Psoas muscle (tissue), 8 donors: ENCODE data around the gene COX18. TPM values are rescaled to one million over a fixed set of nuclear protein-coding genes. Genes with fewer than 3 reads are reported as not detected.

Source experiments
- ATAC-seq, 4 donors: fragments of 200-7000 bp; cut with Tn5 transposase; one replicate each; pipeline ENCODE4 v1.9.1; 2020; ENCODE audit warnings: moderate library complexity in 3 of 4, mild to moderate bottlenecking in 2 of 4
- DNase-seq, 2 donors: peaks; one replicate each; pipeline ENCODE4 v3.0.0-alpha.2; 2020
- H3K27ac ChIP-seq: fragments of 200-600 bp; one replicate; pipeline ENCODE4 v1.8.0; 2022
- H3K27me3 ChIP-seq, 3 donors: fragments of 200-600 bp in 1 of 3; one replicate each; pipeline versions ENCODE4 v1.6.1 to v1.8.0; 2013 to 2022; ENCODE audit warnings: low read length in 2 of 3, mild to moderate bottlenecking in 2 of 3, moderate library complexity in 1 of 3; ENCODE audit not compliant: insufficient read depth in 3 of 3
- H3K36me3 ChIP-seq, 2 donors: fragments of 200-600 bp in 1 of 2; one replicate each; pipeline versions ENCODE4 v1.6.1 to v1.8.0; 2013 to 2022; ENCODE audit warnings: low read depth in 1 of 2, mild to moderate bottlenecking in 1 of 2, moderate library complexity in 1 of 2; ENCODE audit not compliant: insufficient read depth in 1 of 2
- H3K4me1 ChIP-seq: fragments of 200-600 bp; one replicate; pipeline ENCODE4 v1.8.0; 2022
- H3K4me3 ChIP-seq: fragments of 200-600 bp; one replicate; pipeline ENCODE4 v1.8.0; 2022; ENCODE audit warnings: mild to moderate bottlenecking
- H3K9me3 ChIP-seq: fragments of 200-600 bp; one replicate; pipeline ENCODE4 v1.8.0; 2022
- CTCF ChIP-seq: fragments of 200-600 bp; IDR thresholded peaks from one replicate; pipeline ENCODE4 v1.8.0; 2022; ENCODE audit warnings: antibody characterized with exemption
- WGBS, 3 donors: extraction: QIAGEN DNeasy Blood & Tissue Kit; methylation state at CpG; one replicate each; pipeline versions ENCODE4 v1.1.6 to v1.1.7; 2013; 5-methylcytosine and 5-hydroxymethylcytosine counted together
- intact Hi-C, 2 donors: fragments of 100-400 bp; cut with DNase I; formaldehyde crosslinking; loops; one replicate each; pipeline versions ENCODE4 v1.11.0 to v1.14.2; 2022
- long read RNA-seq, 2 donors: library from polyadenylated mRNA; unstranded; transcript quantifications; one replicate each; pipeline ENCODE4 v2.0.0, GENCODE V29; 2021
- polyA plus RNA-seq, 3 donors: library from polyadenylated mRNA; stranded (reverse); fragments of 200-250 nt; gene quantifications; one replicate each; pipeline ENCODE4 v1.2.3, GENCODE V29; 2013
- total RNA-seq, 4 donors: library from RNA; stranded (reverse); fragmentation: NEBNext Ultra II Directional in 2 of 4; extraction: Animal tissue kit (Norgen Biotek cat#: 25700) in 2 of 4; gene quantifications; one replicate each; pipeline versions ENCODE4 v1.2.1 to v1.2.4, GENCODE V29; 2021 to 2023
- donor health status: healthy with polysubstance abuse.
- donor health status: DM: no; HTN: no; CAD: no; lungs with moderate emphysema.
- donor health status: Bipolar disorder and iron deficiency.
- donor health status: healthy.
- donor health status: DM: yes; HTN: yes; CAD: no.
- donor health status: DM: no; HTN: no; CAD: no.
- donor health status: DM: no; HTN: no; CAD: no.
- donor health status: DM: yes; HTN: yes; CAD: no.

COX18 gene
- total RNA-seq (1 to 10 TPM; 5.8 to 9.2 (median 9.0) TPM), polyA plus RNA-seq (10 to 100 TPM in 1 of 3 donors, 1 to 10 TPM in 2; 5.2 to 16.5 (median 6.2) TPM)
- long read RNA-seq, donor 1, result 0 reads
- long read RNA-seq, donor 2, partial matches to known transcripts, result 1 of 4 reads
- long read RNA-seq, donor 2, other reads (novel, unspliced or antisense), result 1 of 4 reads

GRCh38 chr4:73069338-73070073 lies at the start of gene COX18:
COX18 (minus strand) TSS chr4:73069716; CDS start chr4:73069649, 67 bp downstream.
- TF ChIP-seq CTCF, result no peak
- ATAC-seq (peak; percentile 92 to 97 (median 94)), DNase-seq (peak; percentile 97 to 99)
- H3K36me3 ChIP-seq, result peaks cover 2 to 42% of the 10 kb centered on the region in 2 donors
- H3K27ac ChIP-seq, result peak within 1 kb of the TSS; percentile 96
- 0 to 1% (median 0%) methylated on average over 62 of the region's 62 CpGs for WGBS, 3 donors
- no peaks in the 10 kb centered on the region for H3K9me3 ChIP-seq
- H3K4me3 ChIP-seq, result peak within 1 kb of the TSS; percentile 89
- H3K27me3 ChIP-seq, result no peaks in the 10 kb centered on the region
- intact Hi-C loops, result loop anchor here (1.0 to 10.0 kb wide), 3 partner anchors 189 to 1085 kb away; partner anchors contain the start of genes ANKRD17 (in 1 of the 2) and MTHFD2L (in 1 of the 2)
- peaks cover 8% of the 10 kb centered on the region for H3K4me1 ChIP-seq

- WGBS, 3 donors, result 95 to 97% (median 97%) methylated on average over 4 of the region's 4 CpGs
- no peak overlapping the region for H3K27ac ChIP-seq
- intact Hi-C loops, result loop anchor here in 1 of 2 donors (5.0 kb wide), 1 partner anchor 38 kb away; no protein-coding TSS in a partner anchor
- H3K27me3 ChIP-seq, result no peaks in the 10 kb centered on the region
- DNase-seq (no peak), ATAC-seq (no peak)
- H3K36me3 ChIP-seq, result peaks cover 4 to 98% of the 10 kb centered on the region in 2 donors
- no peak for TF ChIP-seq CTCF
- no peak overlapping the region for H3K4me3 ChIP-seq
- H3K9me3 ChIP-seq, result no peaks in the 10 kb centered on the region
- H3K4me1 ChIP-seq, result no peaks in the 10 kb centered on the region
Observed at GRCh38 chr4:73109493-73109892, 40.0 kb upstream of the COX18 start.

GRCh38 chr4:73104695-73105094 lies 35.2 kb upstream of the COX18 start:
- Histone ChIP-seq H3K4me3 (no peak overlapping the region), H3K27ac (no peak overlapping the region), H3K27me3 (no peaks in the 10 kb centered on the region), H3K4me1 (no peaks in the 10 kb centered on the region), H3K36me3 (peaks cover 7 to 95% of the 10 kb centered on the region in 2 donors), H3K9me3 (no peaks in the 10 kb centered on the region)
- intact Hi-C loops, result loop anchor here in 1 of 2 donors (5.0 kb wide), 1 partner anchor 43 kb away; no protein-coding TSS in a partner anchor
- no peak for TF ChIP-seq CTCF
- DNase-seq (no peak), ATAC-seq (no peak)
- 86 to 95% (median 95%) methylated on average over 5 of the region's 5 CpGs for WGBS, 3 donors

- DNase-seq, result no peak
- H3K27me3 ChIP-seq, result no peaks in the 10 kb centered on the region
- H3K27ac ChIP-seq, result no peak overlapping the region
- no peak for ATAC-seq
- no peak for TF ChIP-seq CTCF
- no peak overlapping the region for H3K4me3 ChIP-seq
- peaks cover 7 to 95% of the 10 kb centered on the region in 2 donors for H3K36me3 ChIP-seq
- intact Hi-C loops, result no loop called here
- H3K4me1 ChIP-seq, result no peaks in the 10 kb centered on the region
- WGBS, 3 donors, result 81 to 83% (median 82%) methylated on average over 8 of the region's 8 CpGs
- no peaks in the 10 kb centered on the region for H3K9me3 ChIP-seq
Observed at GRCh38 chr4:73103799-73104503, 34.4 kb upstream of the COX18 start.
